ENCODE data around the gene SLC22A14.

Gene SLC22A14

DNA sequence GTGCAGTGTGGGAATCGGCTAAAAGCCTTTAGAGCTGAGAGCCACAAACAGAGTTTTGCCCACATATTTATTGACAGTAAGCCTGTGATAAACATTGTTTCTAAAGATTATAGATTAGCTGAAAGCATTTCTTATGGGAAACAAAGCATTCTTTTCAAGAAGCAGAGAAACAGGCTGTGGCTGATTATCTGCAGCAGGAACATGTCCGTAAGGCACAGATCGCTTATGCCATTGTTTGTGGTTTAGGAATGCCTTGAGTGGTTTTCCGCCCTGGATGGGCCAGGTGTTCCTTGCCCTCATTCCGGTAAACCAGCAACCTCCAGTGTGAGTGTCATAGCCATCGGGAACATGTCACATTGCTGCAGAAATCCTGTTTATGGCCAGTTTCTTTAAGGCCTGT is 76.9 kb downstream of the SLC22A14 start:
- H3K4me3 ChIP-seq (ENCODE audit: low read depth, low read length), result no peak overlapping the region
- TF ChIP-seq, protein P1, sequence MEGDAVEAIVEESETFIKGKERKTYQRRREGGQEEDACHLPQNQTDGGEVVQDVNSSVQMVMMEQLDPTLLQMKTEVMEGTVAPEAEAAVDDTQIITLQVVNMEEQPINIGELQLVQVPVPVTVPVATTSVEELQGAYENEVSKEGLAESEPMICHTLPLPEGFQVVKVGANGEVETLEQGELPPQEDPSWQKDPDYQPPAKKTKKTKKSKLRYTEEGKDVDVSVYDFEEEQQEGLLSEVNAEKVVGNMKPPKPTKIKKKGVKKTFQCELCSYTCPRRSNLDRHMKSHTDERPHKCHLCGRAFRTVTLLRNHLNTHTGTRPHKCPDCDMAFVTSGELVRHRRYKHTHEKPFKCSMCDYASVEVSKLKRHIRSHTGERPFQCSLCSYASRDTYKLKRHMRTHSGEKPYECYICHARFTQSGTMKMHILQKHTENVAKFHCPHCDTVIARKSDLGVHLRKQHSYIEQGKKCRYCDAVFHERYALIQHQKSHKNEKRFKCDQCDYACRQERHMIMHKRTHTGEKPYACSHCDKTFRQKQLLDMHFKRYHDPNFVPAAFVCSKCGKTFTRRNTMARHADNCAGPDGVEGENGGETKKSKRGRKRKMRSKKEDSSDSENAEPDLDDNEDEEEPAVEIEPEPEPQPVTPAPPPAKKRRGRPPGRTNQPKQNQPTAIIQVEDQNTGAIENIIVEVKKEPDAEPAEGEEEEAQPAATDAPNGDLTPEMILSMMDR (IDR thresholded peaks at IDR 0.05; ENCODE audit: borderline replicate concordance, insufficient read depth, low read depth, low read length), result no peak

DNA sequence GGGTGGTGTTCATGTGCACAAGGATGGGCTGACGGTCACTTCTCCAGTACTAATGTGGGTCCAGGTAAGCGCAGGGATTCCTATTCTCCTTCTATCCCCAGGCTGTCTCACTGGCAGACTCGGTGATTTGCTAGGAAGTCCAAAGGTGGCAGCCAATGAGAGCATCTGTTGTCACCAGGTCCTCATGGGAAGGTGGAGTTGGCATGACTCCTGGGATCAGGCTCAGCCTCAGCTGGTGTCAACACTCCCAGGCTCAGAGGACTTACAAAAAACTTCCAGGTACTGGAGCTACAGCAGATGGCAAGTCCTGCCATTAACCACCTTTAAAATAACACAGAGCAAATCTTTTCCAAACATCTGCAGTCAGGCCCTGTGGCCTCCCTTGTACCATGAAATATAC is 78.3 kb downstream of the SLC22A14 start:
- TF ChIP-seq, protein P1 (IDR thresholded peaks at IDR 0.05; ENCODE audit: borderline replicate concordance, insufficient read depth, low read depth, low read length), result no peak
- no peak overlapping the region for H3K4me3 ChIP-seq (ENCODE audit: low read depth, low read length)

DNA sequence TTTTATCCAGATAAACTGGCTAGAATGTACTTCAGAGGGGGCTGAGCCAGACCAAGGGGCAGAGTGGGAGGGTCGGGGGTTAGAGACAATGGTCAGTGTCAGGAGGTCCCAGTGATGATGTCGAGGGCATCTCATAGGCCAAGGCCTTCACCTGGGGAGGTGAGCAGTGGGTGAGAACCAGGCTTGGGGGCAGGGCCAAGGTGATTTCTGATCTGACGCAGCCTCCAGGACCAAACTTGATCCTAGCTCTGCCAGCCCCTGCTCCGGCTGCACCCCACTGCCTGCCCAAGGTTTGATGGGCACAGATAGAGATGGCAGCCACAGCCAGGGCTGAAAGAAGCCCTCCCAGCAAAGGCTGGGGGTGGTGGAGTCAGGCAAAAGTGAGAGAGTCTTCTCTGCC is 79.4 kb downstream of the SLC22A14 start:
- no peak overlapping the region for H3K4me3 ChIP-seq (ENCODE audit: low read depth, low read length)
- TF ChIP-seq, protein P1 (IDR thresholded peaks at IDR 0.05; ENCODE audit: borderline replicate concordance, insufficient read depth, low read depth, low read length), result no peak

DNA sequence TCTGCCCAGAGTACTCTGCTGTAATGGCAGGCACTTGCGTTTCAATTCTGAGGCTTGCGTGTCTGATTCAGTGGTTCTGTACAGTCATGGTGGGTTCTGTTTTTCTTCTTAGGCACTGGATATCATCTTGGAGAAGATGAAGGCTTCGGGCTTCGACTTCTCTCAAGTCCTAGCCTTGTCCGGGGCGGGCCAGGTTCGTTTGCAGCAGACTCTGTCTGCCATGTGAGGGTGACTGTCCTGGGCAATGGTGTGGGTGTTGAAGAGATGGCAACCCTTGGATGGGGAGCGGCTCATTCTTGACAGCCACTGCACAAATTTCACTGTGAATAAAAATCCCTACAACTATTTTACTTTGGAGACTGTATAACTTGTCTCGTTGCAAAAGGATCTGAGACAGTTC is 80.7 kb downstream of the SLC22A14 start:
- no peak overlapping the region for H3K4me3 ChIP-seq (ENCODE audit: low read depth, low read length)
- TF ChIP-seq, protein P1 (IDR thresholded peaks at IDR 0.05; ENCODE audit: borderline replicate concordance, insufficient read depth, low read depth, low read length), result no peak

DNA sequence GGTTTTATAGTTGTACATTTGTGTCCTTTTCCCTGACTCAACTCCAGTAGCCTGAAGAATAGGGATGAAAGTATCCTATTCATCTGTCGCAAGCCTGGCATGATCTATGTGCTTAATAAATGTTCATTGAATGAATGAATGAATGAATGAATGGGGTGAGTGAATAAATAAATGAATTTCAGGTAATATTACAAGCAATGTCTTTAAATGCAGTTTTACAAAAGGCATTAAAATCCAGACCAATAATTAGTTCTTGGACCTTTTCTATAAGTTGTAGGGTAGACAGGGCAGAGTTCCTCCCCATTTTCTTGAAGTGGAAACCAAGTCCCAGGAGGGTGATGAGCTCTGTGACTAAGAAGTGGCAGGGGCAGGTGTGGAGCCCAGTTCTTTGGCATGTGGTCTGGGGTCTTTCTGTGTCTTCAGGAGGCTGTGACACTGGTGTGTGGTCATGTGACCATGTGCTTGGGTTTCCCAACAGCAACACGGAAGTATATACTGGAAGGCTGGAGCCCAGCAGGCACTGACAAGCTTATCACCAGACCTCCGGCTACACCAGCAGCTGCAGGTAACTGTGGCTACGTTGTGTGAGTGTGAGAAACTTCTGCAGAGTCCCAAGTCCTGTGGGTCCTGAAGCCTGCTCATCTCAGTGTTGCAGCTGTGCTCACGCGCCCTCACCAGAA is 82.8 kb downstream of the SLC22A14 start:
- TF ChIP-seq, protein P1 (IDR thresholded peaks at IDR 0.05; ENCODE audit: borderline replicate concordance, insufficient read depth, low read depth, low read length), result no peak
- H3K4me3 ChIP-seq (ENCODE audit: low read depth, low read length), result no peak overlapping the region

DNA sequence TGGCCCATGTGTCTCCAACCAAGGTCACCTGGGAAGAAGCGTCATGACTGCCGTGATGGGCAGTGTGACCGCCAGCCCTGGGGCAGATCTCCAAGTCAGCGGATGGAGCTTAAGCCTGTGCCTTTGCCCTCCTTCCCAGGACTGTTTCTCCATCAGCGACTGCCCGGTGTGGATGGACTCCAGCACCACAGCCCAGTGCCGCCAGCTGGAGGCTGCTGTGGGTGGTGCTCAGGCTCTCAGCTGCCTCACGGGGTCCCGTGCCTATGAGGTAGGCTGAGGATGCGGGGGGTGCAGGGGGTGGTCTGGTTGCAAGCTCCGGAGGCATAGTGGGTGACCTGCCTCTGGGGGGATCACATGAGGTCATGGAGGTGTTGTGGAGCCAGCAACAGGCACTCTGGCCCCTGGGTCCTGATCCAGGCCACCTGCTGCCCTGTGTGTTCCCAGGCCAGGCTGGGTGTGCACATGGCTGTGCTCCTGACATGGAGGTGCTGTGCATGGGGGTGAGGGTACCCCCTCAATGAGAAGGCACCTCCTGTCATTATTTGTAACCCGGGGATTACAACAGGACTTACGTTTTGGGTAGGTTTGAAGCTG is 83.5 kb downstream of the SLC22A14 start:
- no peak overlapping the region for H3K4me3 ChIP-seq (ENCODE audit: low read depth, low read length)
- TF ChIP-seq, protein P1 (IDR thresholded peaks at IDR 0.05; ENCODE audit: borderline replicate concordance, insufficient read depth, low read depth, low read length), result no peak

DNA sequence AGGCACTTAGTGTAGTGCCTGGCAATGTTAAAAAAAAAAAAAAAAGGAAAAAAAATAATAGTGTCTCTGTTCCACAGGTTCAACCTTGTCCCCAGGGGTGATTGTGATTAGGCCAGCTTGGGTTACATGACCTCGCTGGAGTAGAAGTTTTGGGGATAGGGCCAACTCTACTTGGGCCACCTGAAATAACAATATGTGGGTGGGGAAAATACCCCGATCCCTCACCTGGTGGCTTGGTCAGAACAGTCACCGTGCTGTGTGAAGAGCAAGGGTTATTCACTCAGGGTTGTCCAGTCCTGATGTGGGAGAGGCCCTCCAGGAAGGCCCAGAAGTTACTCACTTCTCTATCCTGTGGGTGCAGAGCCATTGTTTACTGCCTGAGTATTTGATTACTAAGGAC is 84.0 kb downstream of the SLC22A14 start:
- TF ChIP-seq, protein P1 (IDR thresholded peaks at IDR 0.05; ENCODE audit: borderline replicate concordance, insufficient read depth, low read depth, low read length), result no peak

More for the DNA sequence above, 84.0 kb downstream of the SLC22A14 start:
- H3K4me3 ChIP-seq (ENCODE audit: low read depth, low read length), result no peak overlapping the region
